ENCODE results near the gene LCOR. TPM values are rescaled to one million over a fixed set of nuclear protein-coding genes. Genes with fewer than 3 reads are reported as not detected.

LCOR gene
- total and polyA plus RNA-seq, 11 donors = 4.3 to 31.4 (median 17.4) TPM

DNA sequence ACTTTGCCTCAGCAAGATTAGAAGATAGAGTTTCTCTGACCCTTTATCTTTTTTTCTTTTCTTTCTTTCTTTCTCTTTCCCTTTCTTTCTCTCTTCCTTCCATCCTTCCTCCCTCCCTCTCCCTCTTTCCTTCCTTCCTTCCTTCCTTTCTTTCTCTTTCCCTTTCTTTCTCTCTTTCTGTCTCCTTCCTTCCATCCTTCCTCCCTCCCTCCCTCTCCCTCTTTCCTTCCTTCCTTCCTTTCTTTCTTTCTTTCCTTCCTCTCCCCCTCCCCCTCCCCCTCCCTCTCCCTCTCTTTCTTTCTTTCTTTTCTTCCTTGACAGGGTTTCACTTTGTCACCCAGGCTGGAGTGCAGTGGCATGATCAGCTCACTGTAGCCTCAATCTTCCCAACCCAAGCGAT, 40.2 kb upstream of the LCOR start:
- no peak for ATAC-seq
- Histone ChIP-seq H3K4me1 (no peaks in the 10 kb centered on the region), H3K27me3 (peaks cover 0 to 4% (median 0%) of the 10 kb centered on the region in 9 donors), H3K27ac (no peak overlapping the region), H3K4me3 (no peak overlapping the region), H3K9me3 (no peaks in the 10 kb centered on the region), H3K36me3 (no peaks in the 10 kb centered on the region)
- TF ChIP-seq, protein P1, sequence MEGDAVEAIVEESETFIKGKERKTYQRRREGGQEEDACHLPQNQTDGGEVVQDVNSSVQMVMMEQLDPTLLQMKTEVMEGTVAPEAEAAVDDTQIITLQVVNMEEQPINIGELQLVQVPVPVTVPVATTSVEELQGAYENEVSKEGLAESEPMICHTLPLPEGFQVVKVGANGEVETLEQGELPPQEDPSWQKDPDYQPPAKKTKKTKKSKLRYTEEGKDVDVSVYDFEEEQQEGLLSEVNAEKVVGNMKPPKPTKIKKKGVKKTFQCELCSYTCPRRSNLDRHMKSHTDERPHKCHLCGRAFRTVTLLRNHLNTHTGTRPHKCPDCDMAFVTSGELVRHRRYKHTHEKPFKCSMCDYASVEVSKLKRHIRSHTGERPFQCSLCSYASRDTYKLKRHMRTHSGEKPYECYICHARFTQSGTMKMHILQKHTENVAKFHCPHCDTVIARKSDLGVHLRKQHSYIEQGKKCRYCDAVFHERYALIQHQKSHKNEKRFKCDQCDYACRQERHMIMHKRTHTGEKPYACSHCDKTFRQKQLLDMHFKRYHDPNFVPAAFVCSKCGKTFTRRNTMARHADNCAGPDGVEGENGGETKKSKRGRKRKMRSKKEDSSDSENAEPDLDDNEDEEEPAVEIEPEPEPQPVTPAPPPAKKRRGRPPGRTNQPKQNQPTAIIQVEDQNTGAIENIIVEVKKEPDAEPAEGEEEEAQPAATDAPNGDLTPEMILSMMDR (IDR thresholded peaks at IDR 0.05) = no peak
- TF ChIP-seq POLR2A (IDR thresholded peaks at IDR 0.05) = no peak
- 95 to 100% (median 99%) methylated on average over 1 of the region's 1 CpG for WGBS, 4 donors
- intact Hi-C loops (cut with DNase I) = no loop called here
- DNase-seq = no peak

DNA sequence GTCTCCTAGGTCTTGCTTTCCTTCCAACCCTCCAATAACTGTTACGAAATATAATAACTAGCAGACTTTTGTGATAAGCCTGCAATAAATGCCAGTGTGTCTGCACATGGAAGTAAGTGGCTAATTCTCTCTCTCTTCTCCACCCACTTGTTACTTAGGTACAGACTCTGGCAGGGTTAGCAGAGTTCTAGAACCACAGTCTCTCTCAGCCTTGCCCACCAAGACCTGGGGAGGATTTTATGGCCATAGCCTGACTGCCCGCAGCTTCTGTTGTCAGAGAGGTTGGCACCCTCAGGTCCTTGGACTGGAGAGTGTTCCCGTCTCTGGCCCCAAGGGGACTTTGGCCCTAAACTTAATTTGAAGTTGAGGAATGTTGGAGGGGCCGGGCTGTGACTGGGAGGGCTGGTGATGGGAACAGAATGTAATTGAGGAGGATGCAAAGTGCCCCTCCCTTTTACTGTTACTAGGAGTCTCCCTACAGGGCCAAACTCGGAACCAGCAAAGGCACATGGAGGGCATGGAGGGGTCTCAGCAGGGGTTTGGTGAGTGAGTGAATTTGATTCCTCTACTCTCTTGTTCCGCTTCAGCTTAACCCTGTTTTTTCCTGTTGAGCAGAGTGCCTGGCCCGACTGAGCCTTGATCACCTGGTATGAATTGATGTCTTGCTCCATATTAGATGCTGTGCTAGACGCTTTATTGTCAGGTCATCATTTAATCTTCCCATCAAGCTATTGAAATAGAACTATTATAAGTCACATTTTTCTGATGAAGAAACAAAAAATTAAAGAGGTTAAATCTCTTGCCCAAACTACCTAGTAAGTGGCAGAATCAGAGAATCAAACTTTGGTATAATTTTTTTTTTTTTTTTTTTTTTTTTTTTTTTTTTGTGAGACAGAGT, 37.0 kb upstream of the LCOR start:
- Histone ChIP-seq H3K9me3 (no peaks in the 10 kb centered on the region), H3K36me3 (no peaks in the 10 kb centered on the region), H3K27me3 (peaks cover 0 to 4% (median 0%) of the 10 kb centered on the region in 9 donors), H3K27ac (no peak overlapping the region), H3K4me1 (no peaks in the 10 kb centered on the region), H3K4me3 (no peak overlapping the region)
- no peak for ATAC-seq
- intact Hi-C loops (cut with DNase I) = no loop called here
- DNase-seq = no peak
- no peak for TF ChIP-seq POLR2A (IDR thresholded peaks at IDR 0.05)
- TF ChIP-seq, protein P1 (IDR thresholded peaks at IDR 0.05) = no peak
- WGBS, 4 donors = 71 to 86% (median 78%) methylated on average over 8 of the region's 8 CpGs

DNA sequence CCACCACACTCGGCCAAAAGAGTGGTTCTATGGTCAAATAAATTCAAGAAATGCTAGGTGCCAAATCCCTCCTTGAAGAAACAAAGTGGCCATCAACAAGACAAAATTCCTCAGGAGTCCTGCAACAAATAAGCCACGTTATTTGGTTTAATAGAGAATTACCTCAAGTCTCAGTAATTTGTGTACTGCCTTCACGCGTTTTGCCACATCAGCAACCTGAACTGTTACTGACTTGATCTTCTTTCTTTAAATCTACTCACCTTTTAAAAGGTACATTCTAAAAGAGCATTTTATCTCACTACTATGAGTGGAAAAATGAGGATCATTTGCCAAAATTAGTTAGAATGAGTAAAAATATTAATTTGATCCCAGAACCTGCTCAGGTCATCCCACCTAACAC, 34.6 kb upstream of the LCOR start:
- Histone ChIP-seq H3K4me1 (no peaks in the 10 kb centered on the region), H3K4me3 (no peak overlapping the region), H3K36me3 (no peaks in the 10 kb centered on the region), H3K27ac (no peak overlapping the region), H3K9me3 (no peaks in the 10 kb centered on the region), H3K27me3 (no peaks in the 10 kb centered on the region)
- WGBS, 4 donors = 88 to 92% (median 90%) methylated on average over 4 of the region's 4 CpGs
- ATAC-seq (no peak), DNase-seq (no peak)
- intact Hi-C loops (cut with DNase I) = no loop called here
- no peak for TF ChIP-seq POLR2A (IDR thresholded peaks at IDR 0.05)

DNA sequence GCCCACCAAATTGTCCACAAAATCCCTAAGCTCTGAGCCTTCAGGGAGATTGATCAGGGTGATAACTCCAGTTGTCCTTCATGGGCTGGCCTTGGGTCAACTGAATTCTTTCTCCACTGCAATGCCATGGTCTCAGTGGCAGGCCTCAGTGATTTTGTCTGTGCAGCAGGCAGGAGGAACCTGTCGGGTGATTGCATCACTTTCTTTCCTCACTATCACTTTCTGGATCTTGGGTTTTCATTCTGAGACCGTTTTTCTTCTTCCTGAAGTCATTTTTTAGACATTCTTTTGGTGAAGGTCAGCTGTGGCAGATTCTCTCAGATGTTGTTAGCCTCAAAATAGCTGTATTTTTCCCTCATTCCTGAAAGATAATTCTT, 28.8 kb upstream of the LCOR start:
- no peaks in the 10 kb centered on the region for H3K4me1 ChIP-seq
- no peak overlapping the region for H3K4me3 ChIP-seq
- intact Hi-C loops (cut with DNase I) = no loop called here
- TF ChIP-seq POLR2A (IDR thresholded peaks at IDR 0.05) = no peak
- TF ChIP-seq, protein P1 (IDR thresholded peaks at IDR 0.05) = no peak
- ATAC-seq (no peak), DNase-seq (no peak)
- peaks cover 0 to 8% (median 1%) of the 10 kb centered on the region in 12 donors for H3K9me3 ChIP-seq
- WGBS, 4 donors = 63 to 71% (median 68%) methylated on average over 2 of the region's 2 CpGs
- H3K27ac ChIP-seq = no peak overlapping the region
- no peaks in the 10 kb centered on the region for H3K27me3 ChIP-seq
- H3K36me3 ChIP-seq = no peaks in the 10 kb centered on the region

Data from heart left ventricle (tissue), 16 donors.